Sigmoid colon (tissue), 3 donors: ENCODE measurements around the gene CBFA2T3.

ENCODE experiments used
- POLR2A ChIP-seq, 2 donors: fragments of 450-650 bp; IDR thresholded peaks; one replicate each; pipeline ENCODE4 v1.6.1; 2016; ENCODE audit warnings: antibody characterized with exemption in 2 of 2, mild to moderate bottlenecking in 2 of 2, moderate library complexity in 2 of 2
- TF ChIP-seq, protein P1 (sequence below), 4 experiments: fragments of 450-650 bp in 3 of 4; fragments of 200-600 bp in 1 of 4; IDR thresholded peaks; one replicate each; pipeline ENCODE4 v1.5.1; 2016 to 2019; ENCODE audit warnings: antibody characterized with exemption in 4 of 4, mild to moderate bottlenecking in 3 of 4, moderate library complexity in 2 of 4

DNA sequence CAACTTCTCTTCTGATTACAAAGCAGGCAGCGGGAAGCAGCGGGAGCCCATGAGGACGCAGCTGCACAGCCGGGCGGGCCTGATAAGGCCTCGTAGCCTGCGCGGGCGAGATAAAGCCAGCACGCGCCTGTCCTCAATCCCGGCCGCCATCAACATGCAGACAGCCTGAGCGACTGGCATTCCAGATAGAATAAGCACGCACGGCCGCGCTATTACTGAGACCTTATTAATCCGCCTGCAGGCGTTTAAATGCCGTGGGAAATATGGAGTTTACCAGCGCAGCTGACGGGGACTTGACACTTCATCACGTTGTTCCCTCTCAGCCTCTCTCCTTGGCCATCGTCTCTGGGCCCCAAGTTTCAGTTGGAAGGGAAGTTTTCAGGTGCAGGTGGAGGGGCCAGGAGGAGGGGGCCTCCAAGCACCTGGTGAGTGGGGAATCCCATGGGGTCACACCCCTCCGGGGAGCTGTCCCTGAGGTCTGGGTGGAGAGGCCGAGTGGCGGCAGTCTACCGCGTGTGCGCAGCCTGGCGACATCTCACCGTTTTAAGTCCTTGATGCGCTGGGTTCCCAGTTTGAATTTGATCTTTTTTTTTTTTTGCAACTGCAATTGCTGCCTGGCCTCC, 27.3 kb upstream of the CBFA2T3 start:
- TF ChIP-seq, protein P1, sequence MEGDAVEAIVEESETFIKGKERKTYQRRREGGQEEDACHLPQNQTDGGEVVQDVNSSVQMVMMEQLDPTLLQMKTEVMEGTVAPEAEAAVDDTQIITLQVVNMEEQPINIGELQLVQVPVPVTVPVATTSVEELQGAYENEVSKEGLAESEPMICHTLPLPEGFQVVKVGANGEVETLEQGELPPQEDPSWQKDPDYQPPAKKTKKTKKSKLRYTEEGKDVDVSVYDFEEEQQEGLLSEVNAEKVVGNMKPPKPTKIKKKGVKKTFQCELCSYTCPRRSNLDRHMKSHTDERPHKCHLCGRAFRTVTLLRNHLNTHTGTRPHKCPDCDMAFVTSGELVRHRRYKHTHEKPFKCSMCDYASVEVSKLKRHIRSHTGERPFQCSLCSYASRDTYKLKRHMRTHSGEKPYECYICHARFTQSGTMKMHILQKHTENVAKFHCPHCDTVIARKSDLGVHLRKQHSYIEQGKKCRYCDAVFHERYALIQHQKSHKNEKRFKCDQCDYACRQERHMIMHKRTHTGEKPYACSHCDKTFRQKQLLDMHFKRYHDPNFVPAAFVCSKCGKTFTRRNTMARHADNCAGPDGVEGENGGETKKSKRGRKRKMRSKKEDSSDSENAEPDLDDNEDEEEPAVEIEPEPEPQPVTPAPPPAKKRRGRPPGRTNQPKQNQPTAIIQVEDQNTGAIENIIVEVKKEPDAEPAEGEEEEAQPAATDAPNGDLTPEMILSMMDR (IDR thresholded peaks at IDR 0.05), result no peak
- no peak for TF ChIP-seq POLR2A (IDR thresholded peaks at IDR 0.05)
